Stomach (tissue), 9 donors: ENCODE measurements around the gene TLE2. TPM values are rescaled to one million over a fixed set of nuclear protein-coding genes. Genes with fewer than 3 reads are reported as not detected.

ENCODE experiments used
- DNase-seq, 2 donors: peaks; one replicate each; pipeline versions ENCODE4 v3.0.0 to v3.0.0-alpha.2; 2013 to 2019
- H3K27ac ChIP-seq, 5 donors: fragments of 200-600 bp in 4 of 5; sonication (generic) in 4 of 5; one replicate each; pipeline ENCODE4 v1.5.1; 2013 to 2019; ENCODE audit warnings: mild to moderate bottlenecking in 1 of 5, moderate library complexity in 1 of 5
- H3K27me3 ChIP-seq, 3 donors: fragments of 200-600 bp; sonication (generic); one replicate each; pipeline ENCODE4 v1.5.1; 2017 to 2019; ENCODE audit warnings: mixed run types in 1 of 3
- H3K36me3 ChIP-seq, 4 donors: fragments of 200-600 bp; sonication (generic); 1 replicate in 3 of 4; 2 replicates in 1 of 4; pipeline ENCODE4 v1.5.1; 2016 to 2019
- H3K4me1 ChIP-seq, 4 donors: fragments of 200-600 bp; sonication (generic); one replicate each; pipeline ENCODE4 v1.5.1; 2016 to 2019
- H3K4me3 ChIP-seq, 4 donors: fragments of 200-600 bp; sonication (generic) in 3 of 4; one replicate each; pipeline ENCODE4 v1.5.1; 2016 to 2019; ENCODE audit warnings: mild to moderate bottlenecking in 1 of 4
- H3K9me3 ChIP-seq, 4 donors: fragments of 200-600 bp; sonication (generic); one replicate each; pipeline ENCODE4 v1.5.1; 2016 to 2019
- EP300 ChIP-seq: sonication (generic); formaldehyde crosslinking; IDR thresholded peaks from one replicate; pipeline ENCODE4 v1.6.1; 2017; ENCODE audit warnings: antibody characterized with exemption
- POLR2A ChIP-seq, 4 donors: fragments of 450-650 bp; IDR thresholded peaks; one replicate each; pipeline ENCODE4 v1.6.1; 2016; ENCODE audit warnings: antibody characterized with exemption in 4 of 4, control low read depth in 2 of 4, mild to moderate bottlenecking in 1 of 4, moderate library complexity in 1 of 4
- POLR2AphosphoS5 ChIP-seq, 3 donors: sonication (generic); formaldehyde crosslinking; IDR thresholded peaks; one replicate each; pipeline ENCODE4 v1.6.1; 2016; ENCODE audit warnings: antibody characterized with exemption in 3 of 3
- WGBS, 5 donors: extraction: QIAGEN DNeasy Blood & Tissue Kit in 3 of 5; methylation state at CpG; one replicate each; pipeline versions ENCODE4 v1.1.5 to v1.1.7; 2013 to 2018; 5-methylcytosine and 5-hydroxymethylcytosine counted together
- intact Hi-C: fragments of 100-400 bp; cut with DNase I; formaldehyde crosslinking; loops from one replicate; pipeline ENCODE4 v1.15.1; 2023; ENCODE audit warnings: low total_unique reads
- polyA plus RNA-seq, 3 donors: library from polyadenylated mRNA; stranded (reverse); fragments of 200-250 nt; gene quantifications; one replicate each; pipeline ENCODE4 v1.2.3, GENCODE V29; 2013
- total RNA-seq, 5 donors: library from RNA; depleted of rRNA; stranded (reverse); fragments of >200 nt; gene quantifications; one replicate each; pipeline versions ENCODE4 v1.1.0 to v1.2.3, GENCODE V29; 2014 to 2016
- TF ChIP-seq, protein P1 (sequence below), 7 experiments: fragments of 450-650 bp in 4 of 7; fragments of 200-600 bp in 3 of 7; sonication (generic) in 3 of 7; IDR thresholded peaks; one replicate each; pipeline ENCODE4 v1.5.1; 2016 to 2019; ENCODE audit warnings: antibody characterized with exemption in 7 of 7, control low read depth in 2 of 7, mild to moderate bottlenecking in 1 of 7
- donor health status: healthy with polysubstance abuse.
- donor health status: Bipolar disorder and iron deficiency.
- donor health status: healthy.

The TLE2 gene
- total and polyA plus RNA-seq, 8 donors: 13.8 to 92.9 (median 23.8) TPM

DNA sequence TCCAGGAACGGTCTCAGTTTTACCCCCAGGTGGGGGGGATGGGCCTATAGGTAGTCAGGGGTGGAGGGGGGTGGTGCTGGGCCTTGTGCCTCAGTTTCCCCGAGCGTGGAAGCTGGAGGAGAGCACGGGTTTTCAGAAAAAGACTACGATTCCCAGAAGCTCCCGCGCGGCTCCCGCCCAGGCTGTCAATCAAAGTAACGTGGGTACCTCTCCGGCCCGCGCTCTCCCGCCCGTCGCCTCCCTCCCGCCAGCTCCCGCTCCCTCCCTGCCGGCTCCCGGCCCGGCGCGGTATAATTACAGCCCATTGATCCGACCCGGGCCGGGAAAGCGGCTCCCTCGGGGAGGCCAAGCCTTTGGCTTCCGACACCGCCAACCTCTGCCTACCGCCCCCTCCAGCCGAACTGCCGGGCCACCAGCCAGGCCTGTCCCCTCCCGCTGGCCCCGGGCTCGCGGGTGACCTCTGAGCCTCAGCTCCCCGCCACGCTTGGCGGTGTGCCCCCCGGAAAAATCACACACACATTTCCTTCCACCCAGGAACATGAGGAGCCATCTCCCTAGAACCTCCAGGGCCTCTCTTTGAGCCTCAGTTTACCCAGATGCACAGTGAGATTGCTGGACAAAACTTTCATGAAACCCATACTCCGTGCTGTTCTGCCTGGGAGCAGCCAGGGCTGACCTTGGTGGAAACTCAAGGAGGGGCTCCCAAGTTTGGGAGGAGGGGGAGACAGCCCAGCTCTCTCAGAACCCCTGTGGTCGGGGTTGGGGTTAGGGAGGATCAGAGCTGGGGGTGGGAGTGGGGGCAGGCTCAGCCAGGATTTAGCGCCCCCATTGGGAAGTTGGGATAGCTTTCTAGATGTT lies 7.3 kb upstream of the TLE2 start:
- Histone ChIP-seq H3K4me3 (peak overlapping the region; percentile 56 to 63 (median 58)), H3K27ac (peak overlapping the region; percentile 79 to 95 (median 94)), H3K9me3 (no peaks in the 10 kb centered on the region), H3K27me3 (peaks cover 0 to 2% (median 0%) of the 10 kb centered on the region in 3 donors), H3K36me3 (no peaks in the 10 kb centered on the region), H3K4me1 (peaks cover 18 to 34% (median 26%) of the 10 kb centered on the region in 4 donors)
- peak; percentile 95 to 98 for DNase-seq
- TF ChIP-seq POLR2A (IDR thresholded peaks at IDR 0.05) (no peak), EP300 (no peak), POLR2AphosphoS5 (IDR thresholded peaks at IDR 0.05) (peak in 2 of 3 donors; percentile 46 to 65)
- TF ChIP-seq, protein P1, sequence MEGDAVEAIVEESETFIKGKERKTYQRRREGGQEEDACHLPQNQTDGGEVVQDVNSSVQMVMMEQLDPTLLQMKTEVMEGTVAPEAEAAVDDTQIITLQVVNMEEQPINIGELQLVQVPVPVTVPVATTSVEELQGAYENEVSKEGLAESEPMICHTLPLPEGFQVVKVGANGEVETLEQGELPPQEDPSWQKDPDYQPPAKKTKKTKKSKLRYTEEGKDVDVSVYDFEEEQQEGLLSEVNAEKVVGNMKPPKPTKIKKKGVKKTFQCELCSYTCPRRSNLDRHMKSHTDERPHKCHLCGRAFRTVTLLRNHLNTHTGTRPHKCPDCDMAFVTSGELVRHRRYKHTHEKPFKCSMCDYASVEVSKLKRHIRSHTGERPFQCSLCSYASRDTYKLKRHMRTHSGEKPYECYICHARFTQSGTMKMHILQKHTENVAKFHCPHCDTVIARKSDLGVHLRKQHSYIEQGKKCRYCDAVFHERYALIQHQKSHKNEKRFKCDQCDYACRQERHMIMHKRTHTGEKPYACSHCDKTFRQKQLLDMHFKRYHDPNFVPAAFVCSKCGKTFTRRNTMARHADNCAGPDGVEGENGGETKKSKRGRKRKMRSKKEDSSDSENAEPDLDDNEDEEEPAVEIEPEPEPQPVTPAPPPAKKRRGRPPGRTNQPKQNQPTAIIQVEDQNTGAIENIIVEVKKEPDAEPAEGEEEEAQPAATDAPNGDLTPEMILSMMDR (IDR thresholded peaks at IDR 0.05): peak in 1 of 7 experiments; percentile 6
- intact Hi-C loops: no loop called here
- WGBS, 5 donors: 1 to 2% (median 1%) methylated on average over 30 to 44 of the region's 44 CpGs

DNA sequence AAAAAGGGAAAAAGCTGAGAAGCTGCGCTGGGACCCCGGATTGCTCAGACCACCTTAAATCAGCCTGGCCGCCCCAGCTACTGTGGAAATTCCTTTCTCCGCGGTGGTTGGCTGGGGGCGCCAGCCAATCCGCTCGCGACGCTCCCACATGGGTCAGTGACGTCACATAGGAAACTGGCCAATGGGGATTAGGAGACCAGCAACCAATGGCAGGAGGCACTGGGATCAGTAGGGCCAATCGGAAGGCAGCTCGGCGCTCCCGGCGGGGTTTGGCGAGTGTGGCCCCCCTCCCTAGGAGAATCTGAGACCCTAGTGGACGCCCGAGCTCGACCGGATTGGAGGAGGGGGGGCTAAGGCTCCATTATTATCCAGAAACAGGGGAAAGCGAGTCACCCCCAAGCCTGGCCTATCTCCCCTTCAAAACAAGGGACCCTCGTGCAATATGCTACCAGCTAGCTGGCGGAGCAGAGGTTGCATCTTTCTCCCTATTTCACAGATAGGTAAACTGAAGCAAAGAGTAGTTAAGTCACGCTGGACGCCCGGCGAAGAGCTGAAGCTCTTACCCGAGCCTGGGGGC lies 6.5 kb upstream of the TLE2 start:
- Histone ChIP-seq H3K36me3 (no peaks in the 10 kb centered on the region), H3K4me3 (peak overlapping the region; percentile 56 to 63 (median 58)), H3K27ac (peak overlapping the region; percentile 79 to 95 (median 94)), H3K9me3 (no peaks in the 10 kb centered on the region), H3K4me1 (peaks cover 18 to 34% (median 26%) of the 10 kb centered on the region in 4 donors), H3K27me3 (no peaks in the 10 kb centered on the region)
- TF ChIP-seq POLR2AphosphoS5 (IDR thresholded peaks at IDR 0.05) (peak in 2 of 3 donors; percentile 16 to 30), EP300 (peak; percentile 12), POLR2A (IDR thresholded peaks at IDR 0.05) (no peak)
- TF ChIP-seq, protein P1 (IDR thresholded peaks at IDR 0.05): peak in 1 of 7 experiments; percentile 17
- intact Hi-C loops: no loop called here
- WGBS, 5 donors: 0 to 1% (median 1%) methylated on average over 21 to 29 of the region's 29 CpGs
- DNase-seq: peak; percentile 98 to 100

DNA sequence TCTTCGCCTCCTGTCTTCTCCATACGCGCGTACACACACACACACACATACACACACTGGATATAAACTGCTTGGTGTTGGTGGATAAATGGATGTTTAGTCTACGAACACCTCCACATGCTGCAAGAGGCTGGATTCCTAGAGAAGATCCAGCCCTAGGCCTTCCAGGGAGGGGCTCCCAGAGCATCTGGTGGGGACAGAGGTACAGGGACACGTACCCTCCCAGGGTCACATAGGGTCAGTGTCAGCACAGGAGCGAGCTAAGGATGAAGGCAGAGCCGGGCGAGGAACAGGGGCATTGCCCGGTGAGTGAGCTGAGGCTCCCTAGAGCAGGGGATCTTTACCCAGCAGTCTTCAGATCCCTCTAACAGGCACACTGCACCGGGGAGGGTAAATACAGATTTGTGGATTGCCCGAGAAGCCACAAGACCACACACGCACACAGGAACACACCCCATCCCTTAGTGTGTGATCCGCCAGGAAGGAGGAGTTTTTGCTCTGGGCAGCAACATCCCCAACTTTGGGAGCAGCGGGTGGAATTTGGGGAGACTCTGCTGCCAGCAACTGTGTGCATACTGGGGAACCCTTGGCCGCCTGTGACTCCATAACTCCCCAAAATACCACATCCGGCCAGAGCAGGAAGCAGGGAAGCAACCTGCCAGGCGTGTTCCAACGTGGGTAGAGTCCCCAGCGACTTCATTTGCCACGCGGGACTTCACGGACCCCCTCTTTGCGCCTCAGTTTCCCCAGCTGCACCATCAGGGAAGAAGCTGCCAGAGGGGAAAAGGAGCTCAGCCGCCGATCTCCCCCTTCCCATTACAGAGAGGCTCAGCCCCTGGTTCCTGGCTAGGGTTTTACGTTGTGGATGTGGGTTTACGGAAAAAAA lies 5.8 kb upstream of the TLE2 start:
- TF ChIP-seq EP300 (no peak), POLR2AphosphoS5 (IDR thresholded peaks at IDR 0.05) (no peak), POLR2A (IDR thresholded peaks at IDR 0.05) (no peak)
- TF ChIP-seq, protein P1 (IDR thresholded peaks at IDR 0.05): no peak
- Histone ChIP-seq H3K27ac (peak overlapping the region; percentile 57 to 95 (median 94)), H3K27me3 (peaks cover 0 to 7% (median 0%) of the 10 kb centered on the region in 3 donors), H3K4me1 (peaks cover 18 to 38% (median 29%) of the 10 kb centered on the region in 4 donors), H3K36me3 (no peaks in the 10 kb centered on the region), H3K9me3 (no peaks in the 10 kb centered on the region), H3K4me3 (peak overlapping the region; percentile 56 to 63 (median 58))
- DNase-seq: peak; percentile 51 to 72
- WGBS, 5 donors: 5 to 8% (median 8%) methylated on average over 22 to 28 of the region's 28 CpGs
- intact Hi-C loops: no loop called here

DNA sequence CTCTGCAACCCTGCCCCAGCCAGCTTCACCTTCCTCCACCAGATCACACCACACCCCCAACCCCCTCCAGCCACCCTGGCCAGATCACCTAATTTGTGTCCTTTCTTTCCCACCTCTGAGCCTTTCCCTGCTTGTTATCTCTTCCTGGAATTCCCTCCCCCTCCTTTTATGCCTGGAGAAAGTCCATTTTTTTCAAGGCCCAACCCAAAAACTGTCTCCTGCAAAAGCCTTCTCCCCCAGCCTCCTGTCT lies 5.3 kb upstream of the TLE2 start:
- H3K4me1 ChIP-seq: peaks cover 23 to 44% (median 34%) of the 10 kb centered on the region in 4 donors
- peak overlapping the region in 2 of 5 donors; percentile 95 for H3K27ac ChIP-seq
- no peaks in the 10 kb centered on the region for H3K36me3 ChIP-seq
- no peaks in the 10 kb centered on the region for H3K9me3 ChIP-seq
- peak in 1 of 2 donors; percentile 66 for DNase-seq
- peaks cover 0 to 13% (median 0%) of the 10 kb centered on the region in 3 donors for H3K27me3 ChIP-seq
- TF ChIP-seq EP300 (no peak), POLR2AphosphoS5 (IDR thresholded peaks at IDR 0.05) (no peak), POLR2A (IDR thresholded peaks at IDR 0.05) (no peak)
- TF ChIP-seq, protein P1 (IDR thresholded peaks at IDR 0.05): no peak
- intact Hi-C loops: no loop called here
- no peak overlapping the region for H3K4me3 ChIP-seq
